HEK293 (cell line): ENCODE measurements around the gene BCAP31.
A peak's percentile ranks its signal among the peaks of the same experiment; 100 is the strongest.
"Not testable (repeated sequence)": the region's sequence is repeated elsewhere in the genome, so short reads cannot be mapped to it uniquely, and the experiment has no call there.

Experiments
- CTCF ChIA-PET: fragments of 350-600 bp; formaldehyde crosslinking; extraction: SDS; loops from one replicate; lab custom pipeline; 2021; ENCODE audit warnings: antibody characterized with exemption; lab: Yijun Ruan, JAX
- POLR2A ChIA-PET: fragments of 300-600 bp; formaldehyde crosslinking; extraction: SDS; loops from one replicate; lab custom pipeline; 2020; ENCODE audit warnings: antibody characterized with exemption, inconsistent platforms; lab: Yijun Ruan, JAX
- H3K27ac ChIP-seq: fragments of 200-500 bp; sonication (Bioruptor generic); 2 replicates; pipeline ENCODE4 v1.5.1; 2014; ENCODE audit warnings: low read depth, low read length, control low read depth, inconsistent platforms; ENCODE audit errors: extremely low read depth
- H3K36me3 ChIP-seq, 2 experiments: fragments of 200-500 bp in 1 of 2; sonication (Bioruptor generic) in 1 of 2; 1 replicate in 1 of 2; 2 replicates in 1 of 2; pipeline ENCODE4 v1.5.1; 2014 to 2017; ENCODE audit warnings: inconsistent platforms in 2 of 2, low read length in 2 of 2; ENCODE audit not compliant: control insufficient read depth in 2 of 2, insufficient read depth in 1 of 2
- H3K4me1 ChIP-seq: fragments of 200-500 bp; sonication (Bioruptor generic); 2 replicates; pipeline ENCODE4 v1.5.1; 2014; ENCODE audit warnings: mild to moderate bottlenecking, low read length, inconsistent platforms; ENCODE audit not compliant: control insufficient read depth, insufficient read depth
- H3K4me3 ChIP-seq: 2 replicates; pipeline ENCODE4 v1.5.1; 2011; ENCODE audit warnings: low read depth, mild to moderate bottlenecking, control low read depth, low read length, moderate library complexity
- H3K9me3 ChIP-seq: fragments of 200-500 bp; sonication (Bioruptor generic); 2 replicates; pipeline ENCODE4 v1.5.1; 2014; ENCODE audit warnings: low read depth, low read length, inconsistent platforms; ENCODE audit not compliant: control insufficient read depth, insufficient read depth
- CTCF ChIP-seq: fragments of 450-650 bp; formaldehyde crosslinking; IDR thresholded peaks from 2 replicates; pipeline ENCODE4 v1.5.1; 2016; ENCODE audit warnings: missing biosample characterization, missing genetic modification characterization
- KLF7 ChIP-seq: fragments of 450-650 bp; formaldehyde crosslinking; IDR thresholded peaks from 2 replicates; pipeline ENCODE4 v1.5.1; 2016; ENCODE audit warnings: missing biosample characterization, missing genetic modification characterization, borderline replicate concordance
- REPIN1 ChIP-seq: fragments of 450-650 bp; formaldehyde crosslinking; IDR thresholded peaks from 2 replicates; pipeline ENCODE4 v1.5.1; 2017; ENCODE audit warnings: missing biosample characterization, missing genetic modification characterization, low read depth
- SP2 ChIP-seq: fragments of 450-650 bp; formaldehyde crosslinking; IDR thresholded peaks from 2 replicates; pipeline ENCODE4 v1.5.1; 2016; ENCODE audit warnings: missing biosample characterization, missing genetic modification characterization
- ZNF148 ChIP-seq: fragments of 450-650 bp; formaldehyde crosslinking; IDR thresholded peaks from 2 replicates; pipeline ENCODE4 v1.5.0; 2017; ENCODE audit warnings: missing biosample characterization, missing genetic modification characterization, borderline replicate concordance
- ZNF184 ChIP-seq: fragments of 450-650 bp; IDR thresholded peaks from 2 replicates; pipeline ENCODE4 v1.5.1; 2018; ENCODE audit warnings: missing biosample characterization, mild to moderate bottlenecking, missing genetic modification characterization
- ZNF2 ChIP-seq: fragments of 450-650 bp; formaldehyde crosslinking; IDR thresholded peaks from 2 replicates; pipeline ENCODE4 v1.5.1; 2016; ENCODE audit warnings: missing biosample characterization, missing genetic modification characterization
- ZNF248 ChIP-seq: fragments of 450-650 bp; formaldehyde crosslinking; IDR thresholded peaks from 2 replicates; pipeline ENCODE4 v1.5.1; 2017; ENCODE audit warnings: missing biosample characterization, missing genetic modification characterization
- ZNF280D ChIP-seq: fragments of 450-650 bp; formaldehyde crosslinking; IDR thresholded peaks from 2 replicates; pipeline ENCODE4 v1.5.1; 2016; ENCODE audit warnings: missing biosample characterization, missing genetic modification characterization
- ZNF292 ChIP-seq: fragments of 450-650 bp; formaldehyde crosslinking; IDR thresholded peaks from 2 replicates; pipeline ENCODE4 v1.5.1; 2016; ENCODE audit warnings: low read depth, missing biosample characterization, missing genetic modification characterization, borderline replicate concordance
- ZNF302 ChIP-seq: fragments of 450-650 bp; formaldehyde crosslinking; IDR thresholded peaks from 2 replicates; pipeline ENCODE4 v1.5.1; 2016; ENCODE audit warnings: missing biosample characterization, missing genetic modification characterization, low read depth
- ZNF366 ChIP-seq: fragments of 450-650 bp; formaldehyde crosslinking; conservative IDR thresholded peaks from 2 replicates; pipeline ENCODE4 v1.5.1; 2016; ENCODE audit warnings: missing biosample characterization, missing genetic modification characterization
- ZNF501 ChIP-seq: fragments of 450-650 bp; formaldehyde crosslinking; IDR thresholded peaks from 2 replicates; pipeline ENCODE4 v1.5.1; 2016; ENCODE audit warnings: missing biosample characterization, missing genetic modification characterization
- ZNF514 ChIP-seq: fragments of 450-650 bp; formaldehyde crosslinking; IDR thresholded peaks from 2 replicates; pipeline ENCODE4 v1.5.1; 2016; ENCODE audit warnings: missing biosample characterization, missing genetic modification characterization
- ZNF629 ChIP-seq: fragments of 450-650 bp; formaldehyde crosslinking; IDR thresholded peaks from 2 replicates; pipeline ENCODE4 v1.5.1; 2017; ENCODE audit warnings: missing biosample characterization, missing genetic modification characterization
- ZNF785 ChIP-seq: fragments of 450-650 bp; formaldehyde crosslinking; IDR thresholded peaks from 2 replicates; pipeline ENCODE4 v1.5.1; 2016; ENCODE audit warnings: missing biosample characterization, missing genetic modification characterization
- ZNF843 ChIP-seq: fragments of 450-650 bp; formaldehyde crosslinking; IDR thresholded peaks from 2 replicates; pipeline ENCODE4 v1.5.1; 2016; ENCODE audit warnings: missing biosample characterization, missing genetic modification characterization
- ZSCAN16 ChIP-seq: fragments of 450-650 bp; formaldehyde crosslinking; IDR thresholded peaks from 2 replicates; pipeline ENCODE4 v1.5.1; 2016; ENCODE audit warnings: missing biosample characterization, missing genetic modification characterization
- ZSCAN18 ChIP-seq: fragments of 450-650 bp; formaldehyde crosslinking; IDR thresholded peaks from 2 replicates; pipeline ENCODE4 v1.5.1; 2016; ENCODE audit warnings: missing biosample characterization, missing genetic modification characterization

The BCAP31 gene

GRCh38 chrX:153705403-153706060 is 18.7 kb downstream of the BCAP31 start:
- H3K4me3 ChIP-seq, H3K9me3 ChIP-seq, H3K4me1 ChIP-seq, H3K27ac ChIP-seq, POLR2A ChIA-PET: not testable (repeated sequence)
- 0 out of 2 replicates have a peak, but pooled peaks have one; percentile 11 for TF ChIP-seq CTCF
- H3K36me3 ChIP-seq, result peaks cover 0 to 84% of the 10 kb centered on the region in 2 experiments; a peak in 1 of 3 replicates
- CTCF ChIA-PET, result interaction anchor here (0.6 kb wide), 1 partner anchor 18 kb away, joined by 3 read pairs; no protein-coding TSS in a partner anchor

- H3K4me3 ChIP-seq, H3K4me1 ChIP-seq, POLR2A ChIA-PET, H3K9me3 ChIP-seq, H3K27ac ChIP-seq: not testable (repeated sequence)
- CTCF ChIA-PET, result interaction anchor here (0.6 to 1.2 kb wide), 2 partner anchors 37 to 247 kb away, joined by 3 read pairs; no protein-coding TSS in a partner anchor
- peaks cover 0 to 81% of the 10 kb centered on the region in 2 experiments; a peak in 1 of 3 replicates for H3K36me3 ChIP-seq
Observed at GRCh38 chrX:153704631-153705402, 19.4 kb downstream of the BCAP31 start.

- H3K9me3 ChIP-seq, result no peaks in the 10 kb centered on the region
- peaks cover 0 to 79% of the 10 kb centered on the region in 2 experiments; a peak in 1 of 3 replicates for H3K36me3 ChIP-seq
- CTCF ChIA-PET, result interaction anchor here (0.6 to 1.2 kb wide), 2 partner anchors 36 to 248 kb away, joined by 3 read pairs; no protein-coding TSS in a partner anchor
- TF ChIP-seq ZNF248 (tag by site-specific recombination) (no peak), ZNF302 (tag by site-specific recombination) (no peak), ZNF292 (tag by site-specific recombination) (no peak), ZNF366 (tag by site-specific recombination) (no peak), KLF7 (tag by site-specific recombination) (no peak), SP2 (tag by site-specific recombination) (no peak), ZNF514 (tag by site-specific recombination) (no peak), ZSCAN18 (no peak), ZNF148 (tag by site-specific recombination) (no peak), ZNF2 (tag by site-specific recombination) (no peak), REPIN1 (no peak), ZNF843 (tag by site-specific recombination) (no peak), ZNF629 (tag by site-specific recombination) (no peak), ZSCAN16 (tag by site-specific recombination) (no peak), ZNF785 (tag by site-specific recombination) (no peak), ZNF184 (tag by site-specific recombination) (no peak), ZNF501 (tag by site-specific recombination) (no peak), ZNF280D (no peak)
- TF ChIP-seq, all 188 proteins: peak for 0
- no peaks in the 10 kb centered on the region for H3K4me1 ChIP-seq
- POLR2A ChIA-PET, result no interaction called here
- no peak overlapping the region for H3K27ac ChIP-seq
- H3K4me3 ChIP-seq, result no peak overlapping the region
Observed at GRCh38 chrX:153704021-153704526, 20.1 kb downstream of the BCAP31 start.
